ENCODE measurements around the gene SIRT5.

GRCh38 chr6:13537527-13537897 is 36.9 kb upstream of the SIRT5 start:
- TF ChIP-seq, protein P1, sequence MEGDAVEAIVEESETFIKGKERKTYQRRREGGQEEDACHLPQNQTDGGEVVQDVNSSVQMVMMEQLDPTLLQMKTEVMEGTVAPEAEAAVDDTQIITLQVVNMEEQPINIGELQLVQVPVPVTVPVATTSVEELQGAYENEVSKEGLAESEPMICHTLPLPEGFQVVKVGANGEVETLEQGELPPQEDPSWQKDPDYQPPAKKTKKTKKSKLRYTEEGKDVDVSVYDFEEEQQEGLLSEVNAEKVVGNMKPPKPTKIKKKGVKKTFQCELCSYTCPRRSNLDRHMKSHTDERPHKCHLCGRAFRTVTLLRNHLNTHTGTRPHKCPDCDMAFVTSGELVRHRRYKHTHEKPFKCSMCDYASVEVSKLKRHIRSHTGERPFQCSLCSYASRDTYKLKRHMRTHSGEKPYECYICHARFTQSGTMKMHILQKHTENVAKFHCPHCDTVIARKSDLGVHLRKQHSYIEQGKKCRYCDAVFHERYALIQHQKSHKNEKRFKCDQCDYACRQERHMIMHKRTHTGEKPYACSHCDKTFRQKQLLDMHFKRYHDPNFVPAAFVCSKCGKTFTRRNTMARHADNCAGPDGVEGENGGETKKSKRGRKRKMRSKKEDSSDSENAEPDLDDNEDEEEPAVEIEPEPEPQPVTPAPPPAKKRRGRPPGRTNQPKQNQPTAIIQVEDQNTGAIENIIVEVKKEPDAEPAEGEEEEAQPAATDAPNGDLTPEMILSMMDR (IDR thresholded peaks at IDR 0.05), result no peak
- TF ChIP-seq CHD2 (IDR thresholded peaks at IDR 0.05; ENCODE audit: low read length, partially characterized antibody), result no peak
- no peak for TF ChIP-seq FOSB (CRISPR knock-in tag; IDR thresholded peaks at IDR 0.05)
- no peak for TF ChIP-seq RAD21 (conservative IDR thresholded peaks at IDR 0.05 in 1 of 2, IDR thresholded peaks at IDR 0.05 in 1 of 2)
- TF ChIP-seq MAX (IDR thresholded peaks at IDR 0.05), result no peak
- TF ChIP-seq HOXB13 (CRISPR knock-in tag; IDR thresholded peaks at IDR 0.05; ENCODE audit: low read depth), result no peak
- TF ChIP-seq EP300 (IDR thresholded peaks at IDR 0.05), result no peak
- no peak for TF ChIP-seq JUN (IDR thresholded peaks at IDR 0.05)
- TF ChIP-seq CBX8 (IDR thresholded peaks at IDR 0.05), result no peak
- TF ChIP-seq, protein P2, sequence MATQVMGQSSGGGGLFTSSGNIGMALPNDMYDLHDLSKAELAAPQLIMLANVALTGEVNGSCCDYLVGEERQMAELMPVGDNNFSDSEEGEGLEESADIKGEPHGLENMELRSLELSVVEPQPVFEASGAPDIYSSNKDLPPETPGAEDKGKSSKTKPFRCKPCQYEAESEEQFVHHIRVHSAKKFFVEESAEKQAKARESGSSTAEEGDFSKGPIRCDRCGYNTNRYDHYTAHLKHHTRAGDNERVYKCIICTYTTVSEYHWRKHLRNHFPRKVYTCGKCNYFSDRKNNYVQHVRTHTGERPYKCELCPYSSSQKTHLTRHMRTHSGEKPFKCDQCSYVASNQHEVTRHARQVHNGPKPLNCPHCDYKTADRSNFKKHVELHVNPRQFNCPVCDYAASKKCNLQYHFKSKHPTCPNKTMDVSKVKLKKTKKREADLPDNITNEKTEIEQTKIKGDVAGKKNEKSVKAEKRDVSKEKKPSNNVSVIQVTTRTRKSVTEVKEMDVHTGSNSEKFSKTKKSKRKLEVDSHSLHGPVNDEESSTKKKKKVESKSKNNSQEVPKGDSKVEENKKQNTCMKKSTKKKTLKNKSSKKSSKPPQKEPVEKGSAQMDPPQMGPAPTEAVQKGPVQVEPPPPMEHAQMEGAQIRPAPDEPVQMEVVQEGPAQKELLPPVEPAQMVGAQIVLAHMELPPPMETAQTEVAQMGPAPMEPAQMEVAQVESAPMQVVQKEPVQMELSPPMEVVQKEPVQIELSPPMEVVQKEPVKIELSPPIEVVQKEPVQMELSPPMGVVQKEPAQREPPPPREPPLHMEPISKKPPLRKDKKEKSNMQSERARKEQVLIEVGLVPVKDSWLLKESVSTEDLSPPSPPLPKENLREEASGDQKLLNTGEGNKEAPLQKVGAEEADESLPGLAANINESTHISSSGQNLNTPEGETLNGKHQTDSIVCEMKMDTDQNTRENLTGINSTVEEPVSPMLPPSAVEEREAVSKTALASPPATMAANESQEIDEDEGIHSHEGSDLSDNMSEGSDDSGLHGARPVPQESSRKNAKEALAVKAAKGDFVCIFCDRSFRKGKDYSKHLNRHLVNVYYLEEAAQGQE (IDR thresholded peaks at IDR 0.05), result no peak
- TF ChIP-seq POLR2A (IDR thresholded peaks at IDR 0.05; ENCODE audit: low read length), result no peak
- TF ChIP-seq MAFK (IDR thresholded peaks at IDR 0.05; ENCODE audit: partially characterized antibody), result no peak
- TF ChIP-seq MYC (IDR thresholded peaks at IDR 0.05; ENCODE audit: borderline replicate concordance, low read length), result no peak

Measured in A549 (cell line).